Naive B cell (primary cell): ENCODE results near the gene NHERF1. TPM values are rescaled to one million over a fixed set of nuclear protein-coding genes. Genes with fewer than 3 reads are reported as not detected.

Experiments
- ATAC-seq, 2 donors: fragments of 150-1000 bp; cut with Tn5 transposase; 2 replicates each; pipeline ENCODE4 v1.10.0; 2021; ENCODE audit warnings: low read depth in 2 of 2, mild to moderate bottlenecking in 2 of 2, moderate library complexity in 2 of 2
- DNase-seq: peaks from one replicate; pipeline ENCODE4 v3.0.0; 2022
- H3K27ac Mint-ChIP-seq, 6 donors: one replicate each; pipeline ENCODE4 v1.8.0; 2020 to 2022; ENCODE audit warnings: mild to moderate bottlenecking in 6 of 6, mixed read lengths in 6 of 6, moderate library complexity in 5 of 6, inconsistent platforms in 2 of 6
- H3K27me3 Mint-ChIP-seq, 3 donors: one replicate each; pipeline ENCODE4 v1.8.0; 2021 to 2022; ENCODE audit warnings: mixed read lengths in 3 of 3, mild to moderate bottlenecking in 1 of 3
- H3K36me3 Mint-ChIP-seq, 2 donors: one replicate each; pipeline ENCODE4 v1.8.0; 2020 to 2022; ENCODE audit warnings: mixed read lengths in 2 of 2, inconsistent platforms in 1 of 2, mild to moderate bottlenecking in 1 of 2
- H3K4me1 Mint-ChIP-seq, 3 donors: one replicate each; pipeline ENCODE4 v1.8.0; 2020 to 2022; ENCODE audit warnings: mixed read lengths in 3 of 3, inconsistent platforms in 1 of 3, mild to moderate bottlenecking in 1 of 3, moderate library complexity in 1 of 3
- H3K4me3 Mint-ChIP-seq, 8 donors: one replicate each; pipeline ENCODE4 v1.8.0; 2020 to 2022; ENCODE audit warnings: mild to moderate bottlenecking in 8 of 8, mixed read lengths in 8 of 8, moderate library complexity in 8 of 8, inconsistent platforms in 2 of 8
- H3K9me3 Mint-ChIP-seq, 7 donors: one replicate each; pipeline ENCODE4 v1.8.0; 2020 to 2022; ENCODE audit warnings: mixed read lengths in 7 of 7, mild to moderate bottlenecking in 5 of 7, inconsistent platforms in 2 of 7, moderate library complexity in 1 of 7
- polyA plus RNA-seq, 6 donors: library from polyadenylated mRNA; unstranded; fragments of 300-500 nt; fragmentation: Illumina TruSeq; gene quantifications; one replicate each; pipeline ENCODE4 v1.2.3, GENCODE V29; 2021; ENCODE audit warnings: low read depth in 6 of 6

Gene NHERF1
- polyA plus RNA-seq, 6 donors from 2014 or later, result 66.4 to 122 (median 95.9) TPM

DNA sequence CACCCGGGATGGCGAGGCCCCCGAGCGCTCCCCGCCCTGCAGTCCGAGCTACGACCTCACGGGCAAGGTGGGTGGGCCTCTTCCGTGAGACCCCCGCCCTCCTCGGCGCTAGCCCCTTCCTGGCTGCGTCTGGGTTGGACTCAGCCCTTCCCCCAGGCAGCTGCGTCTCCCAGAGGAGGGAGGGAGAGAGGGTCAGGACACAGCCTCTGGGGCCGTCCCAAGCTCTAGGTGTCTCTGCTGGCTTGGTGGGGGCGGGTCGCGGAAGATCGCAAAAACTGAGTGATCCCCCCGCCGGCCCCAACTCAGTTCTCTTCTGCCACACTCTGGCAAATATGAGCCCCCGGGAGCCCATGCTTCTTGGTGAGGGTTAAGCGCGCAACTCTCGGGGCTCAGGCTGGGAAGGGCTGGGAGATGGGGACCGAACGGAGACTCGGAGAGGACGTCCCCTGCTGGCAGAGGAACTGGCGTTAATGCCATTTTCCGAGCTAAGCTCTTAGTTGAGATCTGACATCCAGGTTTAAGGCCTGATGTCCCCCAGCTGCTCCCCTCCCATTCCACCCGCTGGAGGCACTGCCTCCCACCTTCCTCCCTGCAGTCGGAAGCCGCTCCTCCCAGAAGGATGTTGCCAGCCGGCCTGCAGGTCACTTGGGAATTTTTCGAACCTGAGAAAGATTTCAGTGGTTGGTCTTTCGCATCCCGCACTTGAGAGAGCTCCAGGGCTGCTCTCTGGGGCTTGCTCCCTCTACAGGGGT, 11.0 kb upstream of the NHERF1 start:
- Mint-ChIP-seq H3K27ac (peak overlapping the region; percentile 24 to 87 (median 51)), H3K9me3 (no peaks in the 10 kb centered on the region), H3K27me3 (no peaks in the 10 kb centered on the region), H3K4me3 (peak overlapping the region; percentile 82 to 96 (median 94)), H3K4me1 (peaks cover 48 to 61% (median 57%) of the 10 kb centered on the region in 3 donors), H3K36me3 (no peaks in the 10 kb centered on the region)
- ATAC-seq, result peak; percentile 17 to 21
- DNase-seq, result peak; percentile 35

DNA sequence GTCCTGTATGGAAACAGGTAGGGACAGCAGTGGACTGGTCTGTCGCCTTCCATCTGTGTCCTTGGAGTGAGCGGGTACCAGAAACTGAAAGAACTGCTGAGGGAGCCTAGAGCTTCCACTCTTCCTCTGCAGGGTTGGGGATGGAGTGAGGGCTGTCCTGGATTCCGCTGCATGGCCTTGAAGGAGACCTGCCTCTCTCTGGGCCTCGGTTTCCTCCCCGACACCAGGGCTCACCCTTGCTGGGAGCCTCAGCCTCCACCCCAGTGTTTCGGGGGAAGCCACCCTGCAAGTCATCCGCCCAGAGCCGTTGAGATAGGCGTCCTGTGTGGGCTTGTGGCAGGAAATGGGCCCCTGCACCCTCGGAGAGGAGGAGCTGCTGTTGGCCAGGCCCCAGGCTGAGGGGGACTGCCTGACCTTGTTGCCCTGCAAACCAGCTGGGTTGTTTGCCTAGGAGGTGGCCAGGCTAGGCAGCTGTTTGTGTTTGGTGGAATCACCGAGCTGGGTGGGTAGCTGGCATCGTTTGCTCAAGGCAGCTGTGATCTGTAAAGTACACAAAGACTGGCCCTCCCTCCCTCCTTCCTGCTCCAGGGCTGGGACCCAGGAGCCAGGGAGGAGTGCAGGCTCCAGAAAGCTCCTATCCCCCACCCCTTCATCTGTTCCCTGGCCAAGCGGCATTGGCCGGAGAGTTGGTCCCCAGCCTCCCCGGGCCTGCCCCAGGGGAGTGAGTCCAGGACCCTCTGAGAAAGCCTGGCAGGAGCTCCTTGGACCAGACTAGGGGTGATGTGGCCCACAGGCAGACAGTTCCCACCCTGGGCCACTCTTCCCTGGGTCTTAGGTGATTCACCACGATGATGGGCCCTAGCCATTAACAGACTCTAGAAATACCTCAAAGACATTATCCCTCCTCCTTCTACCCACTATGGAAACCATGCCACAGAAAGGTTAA, 10.1 kb upstream of the NHERF1 start:
- ATAC-seq (peak; percentile 16 to 20), DNase-seq (peak; percentile 57)
- peaks cover 53 to 70% (median 65%) of the 10 kb centered on the region in 3 donors for H3K4me1 Mint-ChIP-seq
- H3K36me3 Mint-ChIP-seq, result no peaks in the 10 kb centered on the region
- H3K9me3 Mint-ChIP-seq, result no peaks in the 10 kb centered on the region
- H3K4me3 Mint-ChIP-seq, result peak overlapping the region; percentile 82 to 96 (median 94)
- no peaks in the 10 kb centered on the region for H3K27me3 Mint-ChIP-seq
- H3K27ac Mint-ChIP-seq, result peak overlapping the region; percentile 44 to 90 (median 74)

DNA sequence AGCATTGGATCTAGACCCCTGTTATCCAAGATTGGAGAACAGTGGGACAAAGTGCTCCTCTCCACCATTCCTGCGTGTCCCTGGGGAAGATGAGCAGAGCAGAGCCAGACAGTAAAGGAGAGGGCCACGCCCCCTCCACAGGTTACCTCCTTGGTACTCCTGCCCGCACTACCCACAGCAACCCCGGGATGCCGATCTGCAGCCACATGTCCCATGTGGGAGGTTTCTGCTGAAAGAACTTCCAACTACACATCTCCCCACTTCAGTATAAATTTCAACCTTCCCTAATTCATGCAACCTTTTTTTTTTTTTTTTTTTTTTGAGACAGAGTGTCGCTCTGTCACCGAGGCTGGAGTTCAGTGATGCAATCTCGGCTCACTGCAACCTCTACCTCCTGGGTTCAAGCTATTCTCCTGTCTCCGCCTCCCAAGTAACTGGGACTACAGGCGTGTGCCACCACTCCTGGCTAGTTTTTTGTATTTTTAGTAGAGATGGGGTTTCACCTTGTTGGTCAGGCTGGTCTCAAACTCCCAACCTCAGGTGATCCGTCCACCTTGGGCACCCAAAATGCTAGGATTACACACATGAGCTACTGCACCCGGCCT, 9.1 kb upstream of the NHERF1 start:
- no peaks in the 10 kb centered on the region for H3K27me3 Mint-ChIP-seq
- peak overlapping the region; percentile 82 to 96 (median 94) for H3K4me3 Mint-ChIP-seq
- H3K27ac Mint-ChIP-seq, result peak overlapping the region in 4 of 6 donors; percentile 44 to 82 (median 64)
- H3K9me3 Mint-ChIP-seq, result no peaks in the 10 kb centered on the region
- DNase-seq (no peak), ATAC-seq (no peak)
- H3K4me1 Mint-ChIP-seq, result peaks cover 63 to 80% (median 74%) of the 10 kb centered on the region in 3 donors
- no peaks in the 10 kb centered on the region for H3K36me3 Mint-ChIP-seq

GRCh38 chr17:74740173-74740572, 8.3 kb upstream of the NHERF1 start:
- DNase-seq, result no peak
- no peaks in the 10 kb centered on the region for H3K9me3 Mint-ChIP-seq
- ATAC-seq, result no peak
- no peaks in the 10 kb centered on the region for H3K36me3 Mint-ChIP-seq
- H3K4me3 Mint-ChIP-seq, result peak overlapping the region in 6 of 8 donors; percentile 9 to 87 (median 60)
- H3K27me3 Mint-ChIP-seq, result no peaks in the 10 kb centered on the region
- H3K4me1 Mint-ChIP-seq, result peaks cover 63 to 84% (median 81%) of the 10 kb centered on the region in 3 donors
- H3K27ac Mint-ChIP-seq, result peak overlapping the region in 5 of 6 donors; percentile 47 to 92 (median 80)

DNA sequence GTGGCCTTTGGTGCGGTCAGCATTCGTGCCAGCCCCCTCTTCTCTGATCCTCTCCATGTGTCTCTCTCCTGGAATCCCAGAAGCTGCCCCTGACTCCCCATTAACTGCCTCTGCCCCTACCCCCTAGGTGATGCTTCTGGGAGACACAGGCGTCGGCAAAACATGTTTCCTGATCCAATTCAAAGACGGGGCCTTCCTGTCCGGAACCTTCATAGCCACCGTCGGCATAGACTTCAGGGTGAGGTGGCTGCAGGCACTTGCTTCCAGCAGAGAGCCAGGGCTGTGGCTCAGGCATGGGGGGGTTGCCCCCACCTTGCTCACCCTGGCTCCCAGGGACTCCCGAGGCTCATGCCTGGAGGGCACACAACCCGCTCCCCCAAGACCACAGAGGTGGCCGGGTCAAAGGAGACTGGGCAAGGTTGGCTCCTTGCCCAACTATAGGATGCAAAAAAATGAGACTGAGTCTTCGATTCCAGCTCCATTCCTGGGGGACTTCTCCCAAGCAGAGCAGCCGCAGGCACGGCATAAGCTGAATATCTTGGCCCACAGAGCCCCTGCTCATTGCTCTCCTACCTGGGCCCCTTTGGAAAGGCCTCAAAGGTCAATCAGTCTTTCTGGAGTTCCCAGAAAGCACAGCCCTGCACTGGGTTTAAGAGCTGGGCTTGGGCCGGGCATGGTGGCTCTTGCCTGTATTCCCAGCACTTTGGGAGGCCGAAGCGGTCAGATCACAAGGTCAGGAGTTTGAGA, 7.6 kb upstream of the NHERF1 start:
- Mint-ChIP-seq H3K27me3 (no peaks in the 10 kb centered on the region), H3K4me1 (peaks cover 63 to 82% (median 81%) of the 10 kb centered on the region in 3 donors), H3K36me3 (no peaks in the 10 kb centered on the region), H3K9me3 (no peaks in the 10 kb centered on the region), H3K4me3 (peak overlapping the region in 7 of 8 donors; percentile 15 to 88 (median 60)), H3K27ac (peak overlapping the region in 5 of 6 donors; percentile 56 to 96 (median 77))
- ATAC-seq (no peak), DNase-seq (no peak)

DNA sequence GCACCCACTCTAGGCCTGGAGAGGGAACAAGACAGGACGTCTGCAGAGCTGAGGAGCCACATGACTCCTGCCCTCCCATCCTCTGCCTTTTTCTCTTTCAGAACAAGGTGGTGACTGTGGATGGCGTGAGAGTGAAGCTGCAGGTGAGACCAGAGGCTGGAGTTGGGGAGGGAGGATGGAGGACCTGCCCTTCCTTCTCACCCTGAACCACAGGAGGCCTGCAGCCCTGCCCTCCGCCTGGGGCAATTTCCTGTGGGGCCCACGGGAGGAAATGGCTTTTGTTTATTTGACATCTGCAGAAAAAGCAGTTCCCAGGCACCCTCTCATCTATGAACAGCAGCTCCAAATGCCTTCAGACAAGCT, 6.3 kb upstream of the NHERF1 start:
- ATAC-seq (peak; percentile 32 to 34), DNase-seq (peak; percentile 51)
- H3K27me3 Mint-ChIP-seq, result no peaks in the 10 kb centered on the region
- peaks cover 63 to 81% (median 80%) of the 10 kb centered on the region in 3 donors for H3K4me1 Mint-ChIP-seq
- H3K36me3 Mint-ChIP-seq, result no peaks in the 10 kb centered on the region
- H3K27ac Mint-ChIP-seq, result peak overlapping the region; percentile 64 to 96 (median 76)
- no peaks in the 10 kb centered on the region for H3K9me3 Mint-ChIP-seq
- H3K4me3 Mint-ChIP-seq, result peak overlapping the region; percentile 60 to 88 (median 68)

- no peaks in the 10 kb centered on the region for H3K36me3 Mint-ChIP-seq
Measured at GRCh38 chr17:74742978-74743545, 5.4 kb upstream of the NHERF1 start.

DNA sequence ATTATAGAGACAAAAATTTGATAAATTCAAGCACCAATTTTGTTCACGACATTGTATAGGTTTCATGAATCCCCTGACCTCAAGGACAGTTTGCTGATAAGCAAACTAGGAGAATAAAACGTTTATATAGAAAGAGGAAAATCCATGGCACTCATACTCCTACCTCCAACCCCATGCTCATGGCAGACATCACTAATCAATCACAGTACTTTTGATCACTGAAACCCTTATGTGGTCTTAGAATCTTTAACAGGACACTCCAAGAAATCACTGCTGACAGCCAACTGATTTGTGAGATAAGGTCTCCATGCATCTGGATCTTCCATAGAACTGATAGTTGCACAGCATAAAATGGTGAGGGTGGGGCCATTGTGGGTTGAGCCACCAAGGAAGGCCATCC, 4.7 kb upstream of the NHERF1 start:
- H3K27me3 Mint-ChIP-seq, result no peaks in the 10 kb centered on the region
- H3K27ac Mint-ChIP-seq, result peak overlapping the region in 2 of 6 donors; percentile 77 to 91
- no peaks in the 10 kb centered on the region for H3K36me3 Mint-ChIP-seq
- DNase-seq (no peak), ATAC-seq (no peak)
- no peaks in the 10 kb centered on the region for H3K9me3 Mint-ChIP-seq
- peaks cover 55 to 76% (median 67%) of the 10 kb centered on the region in 3 donors for H3K4me1 Mint-ChIP-seq
- peak overlapping the region in 5 of 8 donors; percentile 35 to 83 (median 75) for H3K4me3 Mint-ChIP-seq

More at GRCh38 chr17:74742978-74743545, 5.4 kb upstream of the NHERF1 start:
- DNase-seq (no peak), ATAC-seq (no peak)
- H3K9me3 Mint-ChIP-seq, result no peaks in the 10 kb centered on the region
- H3K4me3 Mint-ChIP-seq, result peak overlapping the region; percentile 61 to 88 (median 76)
- no peaks in the 10 kb centered on the region for H3K27me3 Mint-ChIP-seq
- peaks cover 62 to 82% (median 74%) of the 10 kb centered on the region in 3 donors for H3K4me1 Mint-ChIP-seq
- peak overlapping the region in 5 of 6 donors; percentile 33 to 96 (median 82) for H3K27ac Mint-ChIP-seq

- Mint-ChIP-seq H3K9me3 (no peaks in the 10 kb centered on the region), H3K36me3 (no peaks in the 10 kb centered on the region), H3K27me3 (no peaks in the 10 kb centered on the region), H3K4me1 (peaks cover 49 to 71% (median 61%) of the 10 kb centered on the region in 3 donors), H3K27ac (peak overlapping the region in 2 of 6 donors; percentile 37 to 45), H3K4me3 (peak overlapping the region in 7 of 8 donors; percentile 51 to 75 (median 64))
- no peak for DNase-seq
- ATAC-seq, result no peak
Measured at GRCh38 chr17:74744349-74744713, 4.1 kb upstream of the NHERF1 start.

DNA sequence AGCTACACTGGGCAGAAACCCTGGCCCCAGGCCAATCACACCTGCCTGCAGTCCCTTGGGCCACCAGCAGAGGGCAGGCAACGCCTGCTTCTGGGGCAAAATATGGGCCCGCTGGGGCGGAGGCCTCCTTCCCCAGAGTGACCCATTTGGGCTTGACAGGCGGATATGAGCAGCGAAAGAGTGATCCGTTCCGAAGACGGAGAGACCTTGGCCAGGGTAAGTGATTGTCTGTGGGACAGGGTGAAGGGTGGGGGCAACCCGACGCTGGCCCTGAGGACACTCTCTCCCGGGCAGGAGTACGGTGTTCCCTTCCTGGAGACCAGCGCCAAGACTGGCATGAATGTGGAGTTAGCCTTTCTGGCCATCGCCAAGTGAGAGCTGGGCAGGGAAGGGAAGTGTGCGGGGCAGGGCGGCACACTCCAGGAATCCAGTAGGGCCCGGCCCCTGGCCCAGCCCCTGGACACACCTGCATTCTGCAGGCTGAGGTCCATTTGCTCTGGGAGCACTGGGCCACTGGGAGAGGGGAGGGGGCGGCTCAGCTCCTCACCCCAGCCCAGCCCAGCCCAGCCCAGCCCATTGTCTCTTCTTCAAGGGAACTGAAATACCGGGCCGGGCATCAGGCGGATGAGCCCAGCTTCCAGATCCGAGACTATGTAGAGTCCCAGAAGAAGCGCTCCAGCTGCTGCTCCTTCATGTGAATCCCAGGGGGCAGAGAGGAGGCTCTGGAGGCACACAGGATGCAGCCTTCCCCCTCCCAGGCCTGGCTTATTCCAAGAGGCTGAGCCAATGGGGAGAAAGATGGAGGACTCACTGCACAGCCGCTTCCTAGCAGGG, 3.5 kb upstream of the NHERF1 start:
- peaks cover 53 to 71% (median 61%) of the 10 kb centered on the region in 3 donors for H3K4me1 Mint-ChIP-seq

GRCh38 chr17:74745548-74746177, 2.8 kb upstream of the NHERF1 start:
- Mint-ChIP-seq H3K27me3 (no peaks in the 10 kb centered on the region), H3K4me1 (peaks cover 52 to 72% (median 61%) of the 10 kb centered on the region in 3 donors), H3K4me3 (peak overlapping the region in 2 of 8 donors; percentile 9 to 98), H3K9me3 (no peaks in the 10 kb centered on the region), H3K27ac (no peak overlapping the region), H3K36me3 (no peaks in the 10 kb centered on the region)
- DNase-seq (no peak), ATAC-seq (no peak)

More for the DNA sequence above, 3.5 kb upstream of the NHERF1 start:
- Mint-ChIP-seq H3K4me3 (peak overlapping the region; percentile 22 to 80 (median 63)), H3K27ac (peak overlapping the region in 5 of 6 donors; percentile 28 to 95 (median 45)), H3K9me3 (no peaks in the 10 kb centered on the region), H3K27me3 (no peaks in the 10 kb centered on the region), H3K36me3 (no peaks in the 10 kb centered on the region)
- ATAC-seq (peak; percentile 4 to 8), DNase-seq (peak; percentile 80)
